Liver (tissue), 9 donors: ENCODE data around the gene SYTL1. TPM values are rescaled to one million over a fixed set of nuclear protein-coding genes. Genes with fewer than 3 reads are reported as not detected.

Source experiments
- DNase-seq: peaks from one replicate; pipeline ENCODE4 v3.0.0-alpha.2; 2017; ENCODE audit warnings: low spot score
- H3K27ac ChIP-seq, 2 donors: one replicate each; pipeline ENCODE4 v1.7.0; 2013; ENCODE audit warnings: inconsistent platforms in 2 of 2, low read length in 2 of 2, control low read depth in 1 of 2, low read depth in 1 of 2, mild to moderate bottlenecking in 1 of 2
- H3K27me3 ChIP-seq, 4 donors: one replicate each; pipeline versions ENCODE4 v1.6.1 to v1.7.0; 2013; ENCODE audit warnings: low read length in 3 of 4, inconsistent platforms in 1 of 4, mild to moderate bottlenecking in 1 of 4, moderate library complexity in 1 of 4; ENCODE audit not compliant: control insufficient read depth in 4 of 4, insufficient read depth in 4 of 4
- H3K36me3 ChIP-seq, 4 donors: one replicate each; pipeline versions ENCODE4 v1.6.1 to v1.7.0; 2013; ENCODE audit warnings: low read length in 3 of 4, mild to moderate bottlenecking in 3 of 4, low read depth in 1 of 4, moderate library complexity in 1 of 4; ENCODE audit not compliant: control insufficient read depth in 4 of 4, insufficient read depth in 3 of 4
- H3K4me1 ChIP-seq, 4 donors: one replicate each; pipeline versions ENCODE4 v1.6.1 to v1.7.0; 2013; ENCODE audit warnings: low read length in 3 of 4, mild to moderate bottlenecking in 3 of 4, moderate library complexity in 1 of 4; ENCODE audit not compliant: control insufficient read depth in 4 of 4, insufficient read depth in 4 of 4
- H3K4me3 ChIP-seq, 3 donors: one replicate each; pipeline versions ENCODE4 v1.6.1 to v1.7.0; 2013; ENCODE audit warnings: low read length in 3 of 3, control low read depth in 1 of 3, low read depth in 1 of 3, mild to moderate bottlenecking in 1 of 3
- H3K9ac ChIP-seq, 2 donors: one replicate each; pipeline ENCODE4 v1.7.0; 2013; ENCODE audit warnings: low read length in 2 of 2, mild to moderate bottlenecking in 2 of 2, moderate library complexity in 2 of 2, control low read depth in 1 of 2, low read depth in 1 of 2
- H3K9me3 ChIP-seq, 4 donors: one replicate each; pipeline versions ENCODE4 v1.6.1 to v1.7.0; 2013; ENCODE audit warnings: low read length in 3 of 4; ENCODE audit not compliant: control insufficient read depth in 4 of 4
- EGR1 ChIP-seq, 2 donors: IDR thresholded peaks; 2 replicates each; pipeline ENCODE4 v1.6.1; 2016 to 2018; ENCODE audit warnings: antibody characterized with exemption in 2 of 2, low read depth in 2 of 2
- FOXA1 ChIP-seq: IDR thresholded peaks from 2 replicates; pipeline ENCODE4 v1.6.1; 2016; ENCODE audit warnings: antibody characterized with exemption
- FOXA2 ChIP-seq: IDR thresholded peaks from 2 replicates; pipeline ENCODE4 v1.6.1; 2016; ENCODE audit warnings: antibody characterized with exemption
- GABPA ChIP-seq, 2 donors: IDR thresholded peaks in 1 of 2; conservative IDR thresholded peaks in 1 of 2; 2 replicates each; pipeline ENCODE4 v1.6.1; 2016; ENCODE audit warnings: antibody characterized with exemption in 2 of 2, mild to moderate bottlenecking in 1 of 2, moderate library complexity in 1 of 2
- HNF4A ChIP-seq, 2 donors: conservative IDR thresholded peaks; 2 replicates each; pipeline ENCODE4 v1.6.1; 2016; ENCODE audit warnings: antibody characterized with exemption in 2 of 2, mild to moderate bottlenecking in 2 of 2
- HNF4G ChIP-seq: IDR thresholded peaks from 2 replicates; pipeline ENCODE4 v1.6.1; 2016; ENCODE audit warnings: antibody characterized with exemption
- JUND ChIP-seq, 2 donors: IDR thresholded peaks; 2 replicates each; pipeline ENCODE4 v1.6.1; 2016; ENCODE audit warnings: antibody characterized with exemption in 2 of 2
- RAD21 ChIP-seq, 2 donors: IDR thresholded peaks; 2 replicates each; pipeline ENCODE4 v1.6.1; 2016; ENCODE audit warnings: antibody characterized with exemption in 2 of 2, mild to moderate bottlenecking in 2 of 2
- TAF1 ChIP-seq: conservative IDR thresholded peaks from 2 replicates; pipeline ENCODE4 v1.6.1; 2016; ENCODE audit warnings: antibody characterized with exemption, mild to moderate bottlenecking
- YY1 ChIP-seq: IDR thresholded peaks from 2 replicates; pipeline ENCODE4 v1.6.1; 2016; ENCODE audit warnings: antibody characterized with exemption, mild to moderate bottlenecking
- WGBS: extraction: QIAGEN DNeasy Blood & Tissue Kit; methylation state at CpG from one replicate; pipeline ENCODE4 v1.1.7; 2013; 5-methylcytosine and 5-hydroxymethylcytosine counted together
- polyA plus RNA-seq, 2 donors: library from polyadenylated mRNA; stranded (reverse) in 1 of 2; unstranded in 1 of 2; fragments of 200-250 nt in 1 of 2; fragments of >200 nt in 1 of 2; fragmentation: Nextera tagmentation in 1 of 2; extraction: Ambion mirVana in 1 of 2; gene quantifications; one replicate each; pipeline versions ENCODE4 v1.2.1 to v1.2.3, GENCODE V29; 2013 to 2015
- total RNA-seq, 2 donors: library from RNA; depleted of rRNA; stranded (reverse); fragments of >200 nt; gene quantifications; one replicate each; pipeline ENCODE4 v1.2.3, GENCODE V29; 2014
- TF ChIP-seq, protein P1 (sequence below): IDR thresholded peaks from 2 replicates; pipeline ENCODE4 v1.6.1; 2016; ENCODE audit warnings: antibody characterized with exemption
- TF ChIP-seq, protein P2 (sequence below): fragments of 150-350 bp; IDR thresholded peaks from 2 replicates; pipeline ENCODE4 v1.5.1; 2017; ENCODE audit warnings: improper control_type of control experiment, low read depth, low read length; ENCODE audit not compliant: missing input control
- TF ChIP-seq, protein P3 (sequence below): IDR thresholded peaks from 2 replicates; pipeline ENCODE4 v1.6.1; 2016; ENCODE audit warnings: antibody characterized with exemption
- TF ChIP-seq, protein P4 (sequence below): IDR thresholded peaks from 2 replicates; pipeline ENCODE4 v1.6.1; 2016; ENCODE audit warnings: antibody characterized with exemption, mild to moderate bottlenecking
- TF ChIP-seq, protein P5 (sequence below): IDR thresholded peaks from 2 replicates; pipeline ENCODE4 v1.6.1; 2016; ENCODE audit warnings: antibody characterized with exemption
- donor health status: healthy.
- donor health status: healthy.
- donor health status: healthy.
- donor health status: healthy.
- donor health status: healthy.

SYTL1 gene
- total and polyA plus RNA-seq, 4 donors, result 0.73 to 3.9 (median 1.4) TPM

DNA sequence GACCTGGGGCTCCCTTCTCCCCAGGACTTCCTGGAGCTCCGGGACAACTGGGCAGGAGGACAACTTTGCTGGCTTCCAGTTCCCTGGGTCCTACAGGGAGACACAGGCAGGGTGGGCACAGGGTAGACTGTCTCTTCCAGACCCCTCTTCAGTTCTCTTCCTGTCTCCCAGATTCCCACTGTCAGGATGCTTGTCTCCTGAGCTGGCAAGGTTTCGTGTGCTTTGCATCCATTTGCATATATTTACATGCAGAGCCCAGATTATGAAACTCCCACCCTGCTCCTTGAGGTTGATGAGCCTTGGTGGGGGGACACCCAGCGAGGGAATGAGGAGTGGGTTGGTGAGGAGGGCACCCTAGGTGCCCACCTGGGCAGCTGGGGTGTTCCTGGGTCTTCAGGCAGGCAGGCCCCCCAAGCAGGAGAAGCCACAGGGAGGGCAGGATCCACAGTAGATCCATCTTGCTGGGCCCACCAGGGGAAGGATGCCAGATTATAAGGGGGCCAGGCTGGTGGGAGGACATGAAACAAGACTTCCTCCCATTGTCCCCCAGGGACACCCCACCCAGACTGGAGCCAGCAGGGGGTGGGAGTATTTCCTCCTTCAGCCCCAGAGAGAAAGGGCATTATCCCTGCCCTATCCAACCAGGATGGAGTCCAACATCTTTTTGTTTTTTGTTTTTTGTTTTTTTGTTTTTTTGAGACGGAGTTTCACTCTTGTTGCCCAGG is 32.7 kb downstream of the SYTL1 start, which contains the start of gene FCN3:
Gene FCN3, minus strand, starts transcription at position 463 of the 725 bp plus-strand sequence. Its CDS starts 6 bp downstream, at position 457.
- DNase-seq, result no peak
- Histone ChIP-seq H3K4me1 (no peaks in the 10 kb centered on the region), H3K4me3 (peak within 1 kb of the TSS; percentile 10 to 35 (median 33)), H3K9ac (peak within 1 kb of the TSS in 1 of 2 donors; percentile 9), H3K27me3 (no peaks in the 10 kb centered on the region), H3K9me3 (no peaks in the 10 kb centered on the region), H3K27ac (peak within 1 kb of the TSS; percentile 31 to 54), H3K36me3 (no peaks in the 10 kb centered on the region)
- 72% methylated on average over 4 of the region's 4 CpGs for WGBS
- TF ChIP-seq, protein P1, sequence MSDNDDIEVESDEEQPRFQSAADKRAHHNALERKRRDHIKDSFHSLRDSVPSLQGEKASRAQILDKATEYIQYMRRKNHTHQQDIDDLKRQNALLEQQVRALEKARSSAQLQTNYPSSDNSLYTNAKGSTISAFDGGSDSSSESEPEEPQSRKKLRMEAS, result no peak
- TF ChIP-seq, protein P2, sequence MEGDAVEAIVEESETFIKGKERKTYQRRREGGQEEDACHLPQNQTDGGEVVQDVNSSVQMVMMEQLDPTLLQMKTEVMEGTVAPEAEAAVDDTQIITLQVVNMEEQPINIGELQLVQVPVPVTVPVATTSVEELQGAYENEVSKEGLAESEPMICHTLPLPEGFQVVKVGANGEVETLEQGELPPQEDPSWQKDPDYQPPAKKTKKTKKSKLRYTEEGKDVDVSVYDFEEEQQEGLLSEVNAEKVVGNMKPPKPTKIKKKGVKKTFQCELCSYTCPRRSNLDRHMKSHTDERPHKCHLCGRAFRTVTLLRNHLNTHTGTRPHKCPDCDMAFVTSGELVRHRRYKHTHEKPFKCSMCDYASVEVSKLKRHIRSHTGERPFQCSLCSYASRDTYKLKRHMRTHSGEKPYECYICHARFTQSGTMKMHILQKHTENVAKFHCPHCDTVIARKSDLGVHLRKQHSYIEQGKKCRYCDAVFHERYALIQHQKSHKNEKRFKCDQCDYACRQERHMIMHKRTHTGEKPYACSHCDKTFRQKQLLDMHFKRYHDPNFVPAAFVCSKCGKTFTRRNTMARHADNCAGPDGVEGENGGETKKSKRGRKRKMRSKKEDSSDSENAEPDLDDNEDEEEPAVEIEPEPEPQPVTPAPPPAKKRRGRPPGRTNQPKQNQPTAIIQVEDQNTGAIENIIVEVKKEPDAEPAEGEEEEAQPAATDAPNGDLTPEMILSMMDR, result no peak
- TF ChIP-seq FOXA1 (no peak), YY1 (no peak), GABPA (IDR thresholded peaks at IDR 0.05 in 1 of 2, conservative IDR thresholded peaks at IDR 0.05 in 1 of 2) (no peak), HNF4A (conservative IDR thresholded peaks at IDR 0.05) (no peak), FOXA2 (no peak), EGR1 (IDR thresholded peaks at IDR 0.05; ENCODE audit: low read depth in 2 of 2) (no peak)
- TF ChIP-seq, protein P3, sequence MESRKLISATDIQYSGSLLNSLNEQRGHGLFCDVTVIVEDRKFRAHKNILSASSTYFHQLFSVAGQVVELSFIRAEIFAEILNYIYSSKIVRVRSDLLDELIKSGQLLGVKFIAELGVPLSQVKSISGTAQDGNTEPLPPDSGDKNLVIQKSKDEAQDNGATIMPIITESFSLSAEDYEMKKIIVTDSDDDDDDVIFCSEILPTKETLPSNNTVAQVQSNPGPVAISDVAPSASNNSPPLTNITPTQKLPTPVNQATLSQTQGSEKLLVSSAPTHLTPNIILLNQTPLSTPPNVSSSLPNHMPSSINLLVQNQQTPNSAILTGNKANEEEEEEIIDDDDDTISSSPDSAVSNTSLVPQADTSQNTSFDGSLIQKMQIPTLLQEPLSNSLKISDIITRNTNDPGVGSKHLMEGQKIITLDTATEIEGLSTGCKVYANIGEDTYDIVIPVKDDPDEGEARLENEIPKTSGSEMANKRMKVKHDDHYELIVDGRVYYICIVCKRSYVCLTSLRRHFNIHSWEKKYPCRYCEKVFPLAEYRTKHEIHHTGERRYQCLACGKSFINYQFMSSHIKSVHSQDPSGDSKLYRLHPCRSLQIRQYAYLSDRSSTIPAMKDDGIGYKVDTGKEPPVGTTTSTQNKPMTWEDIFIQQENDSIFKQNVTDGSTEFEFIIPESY, result no peak

DNA sequence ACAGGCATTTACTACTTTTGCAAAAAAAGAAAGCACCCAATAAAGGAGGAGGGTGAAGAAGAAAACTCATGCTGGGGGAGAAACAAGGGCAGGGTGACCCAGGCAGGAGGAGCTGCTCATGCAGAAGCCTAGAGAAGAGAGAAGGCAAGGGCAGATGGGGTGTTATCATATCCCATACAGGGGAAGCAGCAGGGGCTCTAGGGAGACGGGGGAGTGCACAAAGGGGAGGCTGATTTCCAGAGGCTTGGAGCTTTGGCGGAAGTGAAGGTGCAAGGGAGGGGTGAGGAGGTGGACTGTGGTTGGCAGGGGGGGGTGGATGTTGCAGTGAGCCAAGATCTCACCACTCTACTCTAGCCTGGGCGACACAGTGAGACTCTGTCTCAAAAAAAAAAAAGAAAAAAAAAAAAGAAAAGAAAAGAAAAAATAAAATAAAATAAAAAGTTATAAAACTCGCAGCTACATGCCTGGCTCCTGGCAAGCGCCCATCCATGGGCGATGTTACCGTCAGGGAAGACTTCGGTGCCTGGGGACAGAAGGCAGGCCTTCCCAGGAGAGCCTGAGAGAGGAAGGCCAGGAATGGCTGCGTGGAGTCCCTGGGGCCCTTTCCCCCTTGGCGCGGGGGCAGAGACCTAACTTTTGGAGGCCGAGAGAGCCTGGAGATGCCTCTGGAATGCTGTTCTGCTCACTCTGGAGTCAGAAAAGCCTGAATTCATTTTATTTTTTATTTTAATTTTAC is 36.1 kb downstream of the SYTL1 start:
- 91% methylated on average over 12 of the region's 12 CpGs for WGBS

More for the DNA sequence above, 36.1 kb downstream of the SYTL1 start:
- no peak overlapping the region for H3K27ac ChIP-seq
- no peak overlapping the region for H3K9ac ChIP-seq
- H3K4me3 ChIP-seq, result no peak overlapping the region
- no peaks in the 10 kb centered on the region for H3K4me1 ChIP-seq
- no peaks in the 10 kb centered on the region for H3K9me3 ChIP-seq
- TF ChIP-seq RAD21 (IDR thresholded peaks at IDR 0.05) (no peak), JUND (IDR thresholded peaks at IDR 0.05) (no peak), FOXA2 (no peak), TAF1 (no peak), HNF4G (no peak), HNF4A (conservative IDR thresholded peaks at IDR 0.05) (no peak)
- TF ChIP-seq, protein P4, sequence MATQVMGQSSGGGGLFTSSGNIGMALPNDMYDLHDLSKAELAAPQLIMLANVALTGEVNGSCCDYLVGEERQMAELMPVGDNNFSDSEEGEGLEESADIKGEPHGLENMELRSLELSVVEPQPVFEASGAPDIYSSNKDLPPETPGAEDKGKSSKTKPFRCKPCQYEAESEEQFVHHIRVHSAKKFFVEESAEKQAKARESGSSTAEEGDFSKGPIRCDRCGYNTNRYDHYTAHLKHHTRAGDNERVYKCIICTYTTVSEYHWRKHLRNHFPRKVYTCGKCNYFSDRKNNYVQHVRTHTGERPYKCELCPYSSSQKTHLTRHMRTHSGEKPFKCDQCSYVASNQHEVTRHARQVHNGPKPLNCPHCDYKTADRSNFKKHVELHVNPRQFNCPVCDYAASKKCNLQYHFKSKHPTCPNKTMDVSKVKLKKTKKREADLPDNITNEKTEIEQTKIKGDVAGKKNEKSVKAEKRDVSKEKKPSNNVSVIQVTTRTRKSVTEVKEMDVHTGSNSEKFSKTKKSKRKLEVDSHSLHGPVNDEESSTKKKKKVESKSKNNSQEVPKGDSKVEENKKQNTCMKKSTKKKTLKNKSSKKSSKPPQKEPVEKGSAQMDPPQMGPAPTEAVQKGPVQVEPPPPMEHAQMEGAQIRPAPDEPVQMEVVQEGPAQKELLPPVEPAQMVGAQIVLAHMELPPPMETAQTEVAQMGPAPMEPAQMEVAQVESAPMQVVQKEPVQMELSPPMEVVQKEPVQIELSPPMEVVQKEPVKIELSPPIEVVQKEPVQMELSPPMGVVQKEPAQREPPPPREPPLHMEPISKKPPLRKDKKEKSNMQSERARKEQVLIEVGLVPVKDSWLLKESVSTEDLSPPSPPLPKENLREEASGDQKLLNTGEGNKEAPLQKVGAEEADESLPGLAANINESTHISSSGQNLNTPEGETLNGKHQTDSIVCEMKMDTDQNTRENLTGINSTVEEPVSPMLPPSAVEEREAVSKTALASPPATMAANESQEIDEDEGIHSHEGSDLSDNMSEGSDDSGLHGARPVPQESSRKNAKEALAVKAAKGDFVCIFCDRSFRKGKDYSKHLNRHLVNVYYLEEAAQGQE, result no peak
- TF ChIP-seq, protein P5, sequence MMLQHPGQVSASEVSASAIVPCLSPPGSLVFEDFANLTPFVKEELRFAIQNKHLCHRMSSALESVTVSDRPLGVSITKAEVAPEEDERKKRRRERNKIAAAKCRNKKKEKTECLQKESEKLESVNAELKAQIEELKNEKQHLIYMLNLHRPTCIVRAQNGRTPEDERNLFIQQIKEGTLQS, result no peak
- no peaks in the 10 kb centered on the region for H3K27me3 ChIP-seq
- no peak for DNase-seq
- no peaks in the 10 kb centered on the region for H3K36me3 ChIP-seq
